Mucosa of stomach (tissue), 1 donor: ENCODE data around the gene PURA.
"Not testable (repeated sequence)": the region's sequence is repeated elsewhere in the genome, so short reads cannot be mapped to it uniquely, and the experiment has no call there.

Experiments
- H3K27me3 ChIP-seq: one replicate; pipeline ENCODE4 v1.7.0; 2013; ENCODE audit warnings: mild to moderate bottlenecking, low read length; ENCODE audit not compliant: control insufficient read depth, insufficient read depth
- H3K36me3 ChIP-seq: one replicate; pipeline ENCODE4 v1.7.0; 2013; ENCODE audit warnings: low read length; ENCODE audit not compliant: control insufficient read depth, insufficient read depth
- H3K4me1 ChIP-seq: one replicate; pipeline ENCODE4 v1.7.0; 2013; ENCODE audit warnings: mild to moderate bottlenecking, low read length; ENCODE audit not compliant: control insufficient read depth, insufficient read depth
- H3K4me3 ChIP-seq: one replicate; pipeline ENCODE4 v1.7.0; 2013; ENCODE audit warnings: low read length
- H3K9ac ChIP-seq: one replicate; pipeline ENCODE4 v1.7.0; 2013; ENCODE audit warnings: mild to moderate bottlenecking, low read length, moderate library complexity
- H3K9me3 ChIP-seq: one replicate; pipeline ENCODE4 v1.7.0; 2013; ENCODE audit warnings: mild to moderate bottlenecking, low read length, moderate library complexity; ENCODE audit not compliant: control insufficient read depth
- donor health status: Pancreatic carcinoma.

PURA gene

GRCh38 chr5:140154710-140155381, 40.9 kb downstream of the PURA start:
- H3K9ac ChIP-seq, H3K27me3 ChIP-seq, H3K36me3 ChIP-seq, H3K9me3 ChIP-seq, H3K4me3 ChIP-seq: not testable (repeated sequence)
- peaks cover 33% of the 10 kb centered on the region for H3K4me1 ChIP-seq

GRCh38 chr5:140157032-140157781, 43.3 kb downstream of the PURA start:
- H3K9ac ChIP-seq = peak overlapping the region; percentile 61
- H3K9me3 ChIP-seq = no peaks in the 10 kb centered on the region
- H3K27me3 ChIP-seq = no peaks in the 10 kb centered on the region
- H3K36me3 ChIP-seq = no peaks in the 10 kb centered on the region
- H3K4me3 ChIP-seq = peak overlapping the region; percentile 24
- H3K4me1 ChIP-seq = peaks cover 27% of the 10 kb centered on the region

DNA sequence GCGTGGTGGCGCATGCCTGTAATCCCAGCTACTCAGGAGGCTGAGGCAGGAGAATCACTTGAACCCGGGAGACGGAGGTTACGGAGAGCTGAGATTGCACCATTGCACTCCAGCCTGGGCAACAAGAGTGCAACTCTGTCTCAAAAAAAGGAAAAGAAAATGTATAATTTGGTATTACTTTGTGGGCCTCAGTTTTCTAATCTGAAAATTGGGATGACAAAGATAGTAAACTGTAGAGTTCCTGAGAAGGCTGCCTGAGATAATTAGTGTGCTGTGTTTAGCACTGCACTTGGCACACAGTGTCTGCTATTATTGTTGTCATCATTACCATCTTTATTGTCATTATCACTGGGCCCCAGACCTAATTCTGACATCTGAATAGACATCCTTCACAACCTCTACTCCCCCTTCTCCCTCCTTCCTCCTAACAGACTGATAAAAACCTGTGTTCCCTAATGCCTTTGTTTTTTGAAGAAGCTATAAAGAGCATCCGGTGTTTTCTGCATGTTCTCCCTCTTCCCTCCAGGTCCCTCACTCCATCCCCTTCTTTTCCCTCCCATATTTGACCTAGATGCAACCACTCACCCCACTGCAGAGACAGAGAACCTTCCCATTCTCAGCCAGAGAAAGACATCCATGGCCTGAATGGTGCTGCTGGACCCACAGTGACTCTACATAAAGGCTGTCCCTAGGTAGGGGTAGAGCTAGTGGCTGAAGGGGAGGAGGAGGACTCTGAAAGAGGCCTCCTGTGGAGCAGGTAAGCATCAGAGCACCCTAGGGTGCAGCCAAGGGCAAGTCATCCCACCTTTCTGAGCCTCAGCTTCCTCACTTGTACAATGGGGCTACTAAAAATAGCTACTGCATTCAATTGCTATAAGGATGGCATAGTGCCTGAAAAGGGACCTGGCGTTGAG, 45.4 kb downstream of the PURA start:
- Histone ChIP-seq H3K9me3 (no peaks in the 10 kb centered on the region), H3K4me1 (peaks cover 39% of the 10 kb centered on the region), H3K4me3 (no peak overlapping the region), H3K9ac (no peak overlapping the region), H3K27me3 (no peaks in the 10 kb centered on the region), H3K36me3 (no peaks in the 10 kb centered on the region)

DNA sequence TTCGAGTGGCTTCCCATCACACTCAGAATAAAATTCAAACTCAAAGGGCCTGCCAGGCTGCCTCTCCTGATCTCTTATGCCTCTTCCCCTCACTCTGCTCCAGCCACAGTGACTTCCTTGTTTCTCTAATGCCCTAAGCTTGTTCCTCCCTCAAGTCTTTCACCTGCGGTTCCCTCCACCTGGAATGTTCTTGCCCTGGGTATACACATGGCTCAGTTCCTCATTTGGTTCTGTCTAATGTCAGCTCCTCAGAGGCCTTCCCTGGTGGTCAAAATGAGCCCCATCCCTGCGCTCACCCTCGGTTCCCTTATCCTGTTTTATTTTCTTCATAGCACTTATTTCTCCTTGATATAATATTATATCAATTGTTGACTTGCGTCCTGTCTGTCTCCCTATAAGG, 48.4 kb downstream of the PURA start:
- peak overlapping the region; percentile 11 for H3K9ac ChIP-seq

GRCh38 chr5:140162781-140163180, 48.9 kb downstream of the PURA start:
- Histone ChIP-seq H3K4me1 (peaks cover 55% of the 10 kb centered on the region), H3K9me3 (no peaks in the 10 kb centered on the region)

More for the DNA sequence above, 48.4 kb downstream of the PURA start:
- Histone ChIP-seq H3K36me3 (no peaks in the 10 kb centered on the region), H3K4me1 (peaks cover 54% of the 10 kb centered on the region), H3K27me3 (no peaks in the 10 kb centered on the region), H3K9me3 (no peaks in the 10 kb centered on the region), H3K4me3 (no peak overlapping the region)

GRCh38 chr5:140165101-140165922, 51.4 kb downstream of the PURA start:
- Histone ChIP-seq H3K27me3 (no peaks in the 10 kb centered on the region), H3K4me3 (no peak overlapping the region), H3K9me3 (no peaks in the 10 kb centered on the region), H3K9ac (no peak overlapping the region), H3K4me1 (peaks cover 72% of the 10 kb centered on the region), H3K36me3 (no peaks in the 10 kb centered on the region)

More at GRCh38 chr5:140162781-140163180, 48.9 kb downstream of the PURA start:
- Histone ChIP-seq H3K36me3 (no peaks in the 10 kb centered on the region), H3K4me3 (no peak overlapping the region), H3K9ac (no peak overlapping the region), H3K27me3 (no peaks in the 10 kb centered on the region)

DNA sequence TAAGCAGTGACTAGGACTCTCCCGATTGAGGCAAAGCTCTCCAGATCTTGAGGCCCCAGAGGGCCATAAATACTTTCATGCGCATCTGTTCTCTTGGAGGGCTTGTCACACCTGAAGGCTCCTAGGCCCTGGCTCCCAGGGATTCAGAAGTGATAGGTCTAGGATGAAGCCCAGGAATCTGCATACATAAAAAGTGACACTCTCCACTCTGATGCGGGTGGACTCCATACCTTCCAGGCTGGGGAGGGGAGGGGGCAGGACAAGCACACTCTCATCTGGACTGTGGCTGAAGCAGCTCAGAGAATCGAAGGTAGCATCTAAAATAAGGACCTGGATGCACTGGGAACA, 52.0 kb downstream of the PURA start:
- Histone ChIP-seq H3K9me3 (no peaks in the 10 kb centered on the region), H3K9ac (no peak overlapping the region), H3K4me3 (no peak overlapping the region), H3K36me3 (no peaks in the 10 kb centered on the region), H3K27me3 (no peaks in the 10 kb centered on the region), H3K4me1 (peaks cover 72% of the 10 kb centered on the region)

GRCh38 chr5:140166911-140167310, 53.0 kb downstream of the PURA start:
- H3K9me3 ChIP-seq = no peaks in the 10 kb centered on the region
- H3K36me3 ChIP-seq = no peaks in the 10 kb centered on the region
- H3K9ac ChIP-seq = no peak overlapping the region
- no peaks in the 10 kb centered on the region for H3K27me3 ChIP-seq
- no peak overlapping the region for H3K4me3 ChIP-seq
- peaks cover 67% of the 10 kb centered on the region for H3K4me1 ChIP-seq

DNA sequence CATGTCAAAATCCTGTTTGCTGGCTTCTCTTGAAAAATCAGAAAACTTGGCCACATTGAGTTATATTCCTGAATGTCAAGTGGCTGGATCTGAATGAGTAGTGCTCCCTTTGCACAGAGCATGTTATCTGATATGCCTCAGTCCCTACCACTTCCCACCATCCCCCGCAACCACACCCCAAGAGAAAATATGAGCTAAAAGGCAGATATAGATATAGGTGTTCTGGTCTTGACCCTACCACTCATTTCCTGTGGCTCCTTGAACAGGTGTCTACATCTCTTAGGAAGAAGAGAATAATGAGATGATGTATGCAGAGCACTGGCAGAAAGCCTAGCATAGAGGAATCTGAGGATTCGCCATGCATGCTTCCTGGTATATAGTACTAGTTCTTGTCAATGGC, 54.5 kb downstream of the PURA start:
- Histone ChIP-seq H3K4me3 (no peak overlapping the region), H3K9me3 (no peaks in the 10 kb centered on the region), H3K4me1 (peaks cover 61% of the 10 kb centered on the region), H3K36me3 (no peaks in the 10 kb centered on the region), H3K9ac (no peak overlapping the region), H3K27me3 (no peaks in the 10 kb centered on the region)

DNA sequence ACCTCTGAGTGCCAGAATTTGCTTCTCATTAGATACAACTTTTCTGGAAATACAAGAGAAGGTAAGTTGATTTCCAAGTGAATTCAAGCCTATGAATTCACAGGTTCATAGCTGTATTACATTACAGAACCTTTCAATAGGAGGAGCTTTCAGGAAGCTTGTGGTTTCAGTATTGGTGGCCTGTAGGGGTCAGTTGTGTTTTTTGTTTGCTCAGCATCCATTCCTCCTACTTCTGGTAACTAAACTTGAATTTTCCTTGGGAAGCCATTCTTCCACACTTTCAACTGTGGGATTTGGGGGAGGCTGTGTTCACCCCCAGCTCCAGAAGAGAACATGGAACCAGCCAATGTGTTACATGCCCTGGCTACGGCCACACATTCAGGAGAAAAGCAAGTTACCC, 55.5 kb downstream of the PURA start:
- peaks cover 63% of the 10 kb centered on the region for H3K4me1 ChIP-seq
- no peak overlapping the region for H3K4me3 ChIP-seq
- no peaks in the 10 kb centered on the region for H3K9me3 ChIP-seq
- H3K27me3 ChIP-seq = no peaks in the 10 kb centered on the region
- no peaks in the 10 kb centered on the region for H3K36me3 ChIP-seq
- no peak overlapping the region for H3K9ac ChIP-seq

GRCh38 chr5:140172483-140172882, 58.6 kb downstream of the PURA start:
- Histone ChIP-seq H3K27me3 (no peaks in the 10 kb centered on the region), H3K36me3 (no peaks in the 10 kb centered on the region)

More at GRCh38 chr5:140172483-140172882, 58.6 kb downstream of the PURA start:
- H3K4me1 ChIP-seq = peaks cover 34% of the 10 kb centered on the region
- H3K9me3 ChIP-seq = no peaks in the 10 kb centered on the region
- no peak overlapping the region for H3K4me3 ChIP-seq
- no peak overlapping the region for H3K9ac ChIP-seq
